Panc1 (cell line): ENCODE measurements around the gene FCN3.

ENCODE experiments used
- CTCF ChIP-seq: fragments of 450-650 bp; IDR thresholded peaks from 2 replicates; pipeline ENCODE4 v1.5.1; 2017; ENCODE audit warnings: mild to moderate bottlenecking
- POLR2AphosphoS5 ChIP-seq: IDR thresholded peaks from 2 replicates; pipeline ENCODE4 v1.6.1; 2012; ENCODE audit warnings: mild to moderate bottlenecking, low read depth, low read length, moderate library complexity
- REST ChIP-seq, 2 experiments: IDR thresholded peaks; 2 replicates each; pipeline ENCODE4 v1.6.1; 2011 to 2012; ENCODE audit warnings: low read depth in 2 of 2, control low read depth in 1 of 2, low read length in 1 of 2, mild to moderate bottlenecking in 1 of 2, moderate library complexity in 1 of 2; ENCODE audit not compliant: insufficient read depth in 1 of 2
- SIN3A ChIP-seq: IDR thresholded peaks from 2 replicates; pipeline ENCODE4 v1.6.1; 2012; ENCODE audit warnings: low read depth, mild to moderate bottlenecking, low read length, moderate library complexity, borderline replicate concordance; ENCODE audit not compliant: insufficient read depth
- TCF7L2 ChIP-seq: IDR thresholded peaks from 2 replicates; pipeline ENCODE4 v1.6.1; 2011; ENCODE audit warnings: mild to moderate bottlenecking, low read depth, low read length, inconsistent platforms

GRCh38 chr1:27392778-27393635 is 18.4 kb upstream of the FCN3 start:
- TF ChIP-seq POLR2AphosphoS5 (no peak), CTCF (peak; percentile 43), REST (IDR thresholded peaks at IDR 0.05; ENCODE audit: insufficient read depth in 1 of 2, low read depth in 2 of 2, low read length in 1 of 2) (no peak), SIN3A (no peak), TCF7L2 (no peak)
